Activated gamma-delta T cell (primary cell): ENCODE data around the gene C1orf210.

Source experiments
- DNase-seq: peaks from one replicate; lab custom pipeline; 2025; lab: John Stamatoyannopoulos, UW

The C1orf210 gene

DNA sequence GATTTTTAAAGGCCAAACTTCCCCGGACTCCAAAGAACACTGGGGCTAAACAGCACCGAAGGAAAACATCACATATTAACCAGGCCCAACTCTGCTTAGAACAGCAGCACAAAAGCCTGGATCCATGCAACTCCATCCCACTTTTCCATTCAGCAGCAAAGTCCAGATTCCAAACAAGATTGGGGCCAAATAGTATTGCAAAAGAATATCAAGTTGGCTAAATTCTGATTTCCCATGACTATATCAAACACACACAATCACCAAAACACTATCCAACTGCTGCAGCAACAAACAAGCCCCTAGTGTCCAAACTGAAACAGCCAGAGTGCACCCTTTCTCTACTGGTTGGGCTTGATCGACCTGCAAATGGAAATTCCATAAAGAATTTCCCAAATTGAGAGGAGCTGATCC lies 35.0 kb downstream of the C1orf210 start:
- no peak for DNase-seq

DNA sequence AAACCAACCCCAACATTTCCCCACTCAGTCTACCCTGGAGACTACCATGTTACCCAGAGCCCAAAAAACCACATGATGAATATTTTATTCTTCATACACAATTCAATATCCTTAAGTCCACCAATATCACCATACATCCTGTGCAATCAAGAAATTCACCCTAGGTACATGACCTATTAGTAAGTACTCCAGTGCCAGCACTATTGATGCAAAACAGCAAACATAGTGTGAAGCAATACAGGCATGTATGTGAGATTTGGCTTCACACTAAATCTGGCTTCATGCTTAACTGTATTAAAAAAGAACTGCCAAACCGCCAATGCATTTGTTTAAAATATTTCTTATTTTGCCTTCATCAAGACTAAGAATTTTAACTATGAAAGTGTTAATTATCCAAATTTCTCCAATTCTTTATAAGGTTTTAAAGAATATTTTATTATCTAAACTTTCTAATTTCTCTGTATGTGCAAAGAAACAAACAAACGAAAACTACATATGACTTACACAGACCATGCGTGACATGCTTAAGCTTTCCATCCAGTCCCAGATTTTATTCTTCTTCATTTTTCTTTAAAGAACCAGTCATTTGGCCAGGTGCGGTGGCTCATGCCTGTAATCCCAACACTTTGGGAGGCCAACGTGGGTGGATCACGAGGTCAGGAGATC lies 38.0 kb downstream of the C1orf210 start:
- no peak for DNase-seq

GRCh38 chr1:43246466-43247213 lies 38.7 kb downstream of the C1orf210 start:
- no peak for DNase-seq

DNA sequence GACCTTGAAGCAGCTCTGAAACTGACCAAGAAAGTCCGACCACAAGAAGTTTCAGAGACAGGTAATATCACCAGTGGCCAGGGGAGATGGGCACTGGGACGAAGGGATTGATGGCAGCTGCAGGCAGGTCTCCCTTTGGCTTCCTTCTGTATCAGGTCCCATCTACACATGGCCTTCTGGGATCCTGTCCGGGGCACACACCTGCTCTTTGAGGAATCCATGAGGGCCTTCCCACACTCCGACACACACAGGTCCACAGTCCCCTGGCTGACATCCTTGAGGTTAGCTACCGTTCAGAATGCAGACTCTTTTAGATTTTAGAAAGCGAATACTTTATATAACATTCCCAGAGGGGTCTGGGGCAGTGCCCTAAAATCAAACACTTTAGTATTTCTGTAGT lies 42.1 kb downstream of the C1orf210 start:
- no peak for DNase-seq

DNA sequence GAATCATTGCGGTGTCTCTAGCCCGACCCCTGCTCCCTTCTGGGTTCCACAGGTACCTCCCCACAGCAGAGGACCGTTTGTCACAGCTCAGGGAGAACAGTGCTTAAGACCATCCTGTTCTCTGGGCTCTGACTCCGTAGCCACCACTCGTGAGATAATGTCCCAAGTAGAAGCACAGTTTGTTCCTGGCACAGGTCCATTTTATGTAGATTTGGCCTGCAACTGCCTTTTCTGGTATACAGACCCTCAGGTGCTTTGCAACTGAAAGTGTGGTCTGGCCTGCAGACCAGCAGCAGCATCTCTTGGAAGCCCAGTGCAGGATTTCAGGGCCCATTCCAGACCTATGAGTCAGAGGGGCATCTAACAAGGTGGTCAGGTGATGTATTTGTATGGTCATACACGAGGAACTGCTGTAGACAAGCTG lies 44.0 kb downstream of the C1orf210 start:
- DNase-seq = no peak

- DNase-seq = no peak
Observed at GRCh38 chr1:43239484-43239883, 45.9 kb downstream of the C1orf210 start.

DNA sequence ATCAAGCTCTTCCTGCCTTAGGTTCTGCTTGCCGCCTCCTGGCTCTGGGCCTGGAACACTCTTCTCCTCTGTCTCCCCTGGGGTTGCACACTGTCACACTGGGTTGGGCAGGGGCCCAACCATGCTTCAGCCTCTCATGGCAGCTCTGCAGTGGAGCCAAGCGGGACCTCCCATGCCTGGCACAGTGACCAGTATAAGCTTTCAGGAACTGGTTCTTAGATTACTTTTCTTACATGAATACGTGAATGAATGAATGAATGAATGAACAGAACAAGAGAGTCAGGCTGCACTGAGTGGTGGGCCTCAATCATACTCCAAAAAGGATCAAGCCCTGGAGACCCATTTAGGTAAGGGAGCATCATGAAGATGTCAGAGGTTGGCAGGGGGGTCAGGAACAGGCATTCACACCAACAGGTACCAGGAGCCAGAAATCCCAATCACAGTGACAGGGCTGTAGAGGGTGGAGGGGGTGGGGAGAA lies 46.4 kb downstream of the C1orf210 start:
- no peak for DNase-seq

GRCh38 chr1:43238085-43238484 lies 47.3 kb downstream of the C1orf210 start:
- DNase-seq = no peak

DNA sequence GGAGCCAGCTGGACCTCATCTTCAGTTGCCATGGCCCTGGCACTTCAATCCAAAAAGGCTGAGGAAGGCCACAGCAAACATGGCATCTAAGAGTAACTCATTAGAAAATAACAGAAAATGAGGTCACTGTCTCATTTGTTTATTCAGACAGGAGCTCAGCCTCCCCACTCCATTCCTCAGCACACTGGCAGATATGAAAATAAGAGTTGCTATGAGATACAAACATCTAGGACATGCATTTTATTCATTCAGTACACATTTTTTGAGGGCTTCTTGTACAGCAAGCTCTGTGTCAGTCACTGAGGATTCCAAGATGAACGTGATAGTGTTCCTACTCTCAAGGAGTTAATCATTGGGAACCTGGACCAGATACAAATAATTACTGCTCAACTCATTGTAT lies 48.3 kb downstream of the C1orf210 start:
- no peak for DNase-seq

DNA sequence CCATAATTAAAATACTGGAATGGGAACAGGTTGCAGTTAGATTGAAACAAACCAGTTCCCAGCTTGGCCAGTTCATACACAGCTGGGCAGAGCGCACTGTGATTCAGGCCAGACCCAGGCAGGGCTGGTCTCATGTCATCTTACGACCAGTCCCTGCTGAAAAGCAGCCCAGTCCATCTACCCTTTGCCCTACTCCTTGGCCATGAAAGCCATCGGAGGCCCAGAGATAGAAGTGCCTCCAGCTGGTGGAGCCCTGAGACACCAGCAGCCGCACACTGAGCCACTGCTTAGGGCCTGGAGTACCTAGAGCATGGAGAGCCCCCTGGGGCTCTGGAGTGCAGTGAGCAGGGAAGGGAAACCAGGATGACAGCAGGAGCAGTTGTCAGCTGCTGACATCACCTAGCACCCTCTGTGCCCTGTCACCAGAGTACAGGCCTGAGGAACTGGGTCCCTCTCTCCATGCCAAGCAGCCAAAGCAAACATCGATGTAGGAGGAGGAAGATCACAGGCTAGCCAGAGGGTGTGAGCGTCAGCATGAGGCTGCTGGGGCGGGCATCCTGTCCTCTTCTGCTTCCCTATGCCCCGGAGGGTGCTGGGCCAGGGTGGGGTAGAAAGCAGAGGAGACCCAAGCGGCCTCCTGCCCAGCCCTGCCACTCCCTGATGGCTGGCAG lies 49.8 kb downstream of the C1orf210 start:
- no peak for DNase-seq

GRCh38 chr1:43235040-43235439 lies 50.3 kb downstream of the C1orf210 start:
- no peak for DNase-seq

- DNase-seq = no peak
Observed at GRCh38 chr1:43234267-43234666, 51.1 kb downstream of the C1orf210 start.

DNA sequence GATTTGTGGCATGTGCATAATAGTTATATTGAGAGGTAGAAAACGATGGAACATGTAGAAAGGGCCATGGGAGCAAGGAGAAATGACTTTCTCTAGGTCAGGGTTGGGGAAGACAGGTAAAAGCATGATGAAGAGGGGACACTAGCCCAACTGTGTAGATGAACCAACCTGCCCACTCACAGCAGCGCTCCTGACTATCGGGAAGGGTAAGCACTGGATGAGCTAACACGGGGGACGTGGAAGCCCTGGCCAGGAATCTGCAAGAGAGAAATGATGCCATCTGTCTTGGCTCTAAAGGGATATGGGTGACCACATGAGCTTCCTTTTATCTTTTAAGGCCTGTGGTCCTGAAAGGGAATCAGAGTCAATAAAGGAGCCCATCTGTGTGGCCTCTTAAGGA lies 51.8 kb downstream of the C1orf210 start:
- no peak for DNase-seq

- DNase-seq = no peak
Observed at GRCh38 chr1:43232482-43232881, 52.9 kb downstream of the C1orf210 start.

- DNase-seq = no peak
Observed at GRCh38 chr1:43232074-43232473, 53.3 kb downstream of the C1orf210 start.
